ENCODE data around the gene PWWP2A.

DNA sequence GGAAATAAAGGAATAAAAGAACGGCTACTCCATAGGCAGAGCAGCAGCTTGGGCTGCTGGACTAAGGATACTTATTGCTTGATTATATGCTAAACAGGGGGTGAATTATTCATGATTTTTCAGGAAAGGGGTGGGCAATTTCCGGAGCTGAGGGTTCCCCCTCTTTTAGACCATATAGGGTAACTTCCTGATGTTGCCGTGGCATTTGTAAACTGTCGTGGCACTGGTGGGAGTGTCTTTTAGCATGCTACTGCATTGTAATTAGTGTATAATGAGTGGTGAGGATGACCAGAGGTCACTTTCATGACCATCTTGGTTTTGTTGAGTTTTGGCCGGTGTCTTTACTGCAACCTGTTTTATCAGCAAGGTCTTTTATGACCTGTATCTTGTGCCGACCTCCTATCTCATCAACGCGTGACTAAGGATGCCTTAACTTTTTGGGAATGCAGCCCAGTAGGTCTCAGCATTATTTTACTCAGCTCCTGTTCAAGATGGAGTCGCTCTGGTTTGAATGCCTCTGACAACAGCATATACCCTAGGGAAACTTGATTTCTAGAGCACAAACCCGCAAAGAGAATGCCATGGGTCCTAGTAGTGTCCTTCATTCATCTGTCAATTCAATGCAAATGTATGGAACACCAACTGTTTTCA is 47.8 kb upstream of the PWWP2A start:
- TF ChIP-seq, protein P1, sequence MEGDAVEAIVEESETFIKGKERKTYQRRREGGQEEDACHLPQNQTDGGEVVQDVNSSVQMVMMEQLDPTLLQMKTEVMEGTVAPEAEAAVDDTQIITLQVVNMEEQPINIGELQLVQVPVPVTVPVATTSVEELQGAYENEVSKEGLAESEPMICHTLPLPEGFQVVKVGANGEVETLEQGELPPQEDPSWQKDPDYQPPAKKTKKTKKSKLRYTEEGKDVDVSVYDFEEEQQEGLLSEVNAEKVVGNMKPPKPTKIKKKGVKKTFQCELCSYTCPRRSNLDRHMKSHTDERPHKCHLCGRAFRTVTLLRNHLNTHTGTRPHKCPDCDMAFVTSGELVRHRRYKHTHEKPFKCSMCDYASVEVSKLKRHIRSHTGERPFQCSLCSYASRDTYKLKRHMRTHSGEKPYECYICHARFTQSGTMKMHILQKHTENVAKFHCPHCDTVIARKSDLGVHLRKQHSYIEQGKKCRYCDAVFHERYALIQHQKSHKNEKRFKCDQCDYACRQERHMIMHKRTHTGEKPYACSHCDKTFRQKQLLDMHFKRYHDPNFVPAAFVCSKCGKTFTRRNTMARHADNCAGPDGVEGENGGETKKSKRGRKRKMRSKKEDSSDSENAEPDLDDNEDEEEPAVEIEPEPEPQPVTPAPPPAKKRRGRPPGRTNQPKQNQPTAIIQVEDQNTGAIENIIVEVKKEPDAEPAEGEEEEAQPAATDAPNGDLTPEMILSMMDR (IDR thresholded peaks at IDR 0.05; ENCODE audit: low read depth, low read length), result no peak
- TF ChIP-seq EZH2phosphoT487 (IDR thresholded peaks at IDR 0.05; ENCODE audit: low read depth), result no peak
